ENCODE measurements around the gene FAM53B.

The FAM53B gene

GRCh38 chr10:124598196-124598595 lies 146.0 kb downstream of the FAM53B start:
- TF ChIP-seq, protein P1, sequence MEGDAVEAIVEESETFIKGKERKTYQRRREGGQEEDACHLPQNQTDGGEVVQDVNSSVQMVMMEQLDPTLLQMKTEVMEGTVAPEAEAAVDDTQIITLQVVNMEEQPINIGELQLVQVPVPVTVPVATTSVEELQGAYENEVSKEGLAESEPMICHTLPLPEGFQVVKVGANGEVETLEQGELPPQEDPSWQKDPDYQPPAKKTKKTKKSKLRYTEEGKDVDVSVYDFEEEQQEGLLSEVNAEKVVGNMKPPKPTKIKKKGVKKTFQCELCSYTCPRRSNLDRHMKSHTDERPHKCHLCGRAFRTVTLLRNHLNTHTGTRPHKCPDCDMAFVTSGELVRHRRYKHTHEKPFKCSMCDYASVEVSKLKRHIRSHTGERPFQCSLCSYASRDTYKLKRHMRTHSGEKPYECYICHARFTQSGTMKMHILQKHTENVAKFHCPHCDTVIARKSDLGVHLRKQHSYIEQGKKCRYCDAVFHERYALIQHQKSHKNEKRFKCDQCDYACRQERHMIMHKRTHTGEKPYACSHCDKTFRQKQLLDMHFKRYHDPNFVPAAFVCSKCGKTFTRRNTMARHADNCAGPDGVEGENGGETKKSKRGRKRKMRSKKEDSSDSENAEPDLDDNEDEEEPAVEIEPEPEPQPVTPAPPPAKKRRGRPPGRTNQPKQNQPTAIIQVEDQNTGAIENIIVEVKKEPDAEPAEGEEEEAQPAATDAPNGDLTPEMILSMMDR (conservative IDR thresholded peaks at IDR 0.05; ENCODE audit: low read depth, low read length), result no peak
- no peak overlapping the region for H2AFZ ChIP-seq (ENCODE audit: low read depth)
- no peak overlapping the region for H3K27ac ChIP-seq
- no peaks in the 10 kb centered on the region for H3K27me3 ChIP-seq (ENCODE audit: insufficient read depth, low read depth)
- no peaks in the 10 kb centered on the region for H3K79me2 ChIP-seq (ENCODE audit: insufficient read depth, low read depth)
- H3K4me3 ChIP-seq (IDR thresholded peaks at IDR 0.05; ENCODE audit: insufficient read depth, low read depth, low read length), result no peak overlapping the region
- H3K9ac ChIP-seq, result no peak overlapping the region
- H3K4me1 ChIP-seq (ENCODE audit: low read depth, poor library complexity, severe bottlenecking), result no peaks in the 10 kb centered on the region
- H4K20me1 ChIP-seq (ENCODE audit: insufficient read depth), result no peaks in the 10 kb centered on the region
- no peak overlapping the region for H3K4me2 ChIP-seq
- H3K36me3 ChIP-seq (ENCODE audit: insufficient read depth), result no peaks in the 10 kb centered on the region

GRCh38 chr10:124597846-124598165 lies 146.4 kb downstream of the FAM53B start:
- no peak overlapping the region for H3K9ac ChIP-seq
- no peaks in the 10 kb centered on the region for H3K79me2 ChIP-seq (ENCODE audit: insufficient read depth, low read depth)
- no peak overlapping the region for H3K4me3 ChIP-seq (IDR thresholded peaks at IDR 0.05; ENCODE audit: insufficient read depth, low read depth, low read length)
- no peak overlapping the region for H3K4me2 ChIP-seq
- no peak overlapping the region for H3K27ac ChIP-seq
- no peak overlapping the region for H2AFZ ChIP-seq (ENCODE audit: low read depth)
- H3K27me3 ChIP-seq (ENCODE audit: insufficient read depth, low read depth), result no peaks in the 10 kb centered on the region
- H3K36me3 ChIP-seq (ENCODE audit: insufficient read depth), result no peaks in the 10 kb centered on the region
- no peaks in the 10 kb centered on the region for H4K20me1 ChIP-seq (ENCODE audit: insufficient read depth)
- no peaks in the 10 kb centered on the region for H3K4me1 ChIP-seq (ENCODE audit: low read depth, poor library complexity, severe bottlenecking)
- TF ChIP-seq, protein P1 (conservative IDR thresholded peaks at IDR 0.05; ENCODE audit: low read depth, low read length), result no peak

- Histone ChIP-seq H3K79me2 (ENCODE audit: insufficient read depth, low read depth) (no peaks in the 10 kb centered on the region), H3K9ac (no peak overlapping the region), H3K4me1 (ENCODE audit: low read depth, poor library complexity, severe bottlenecking) (no peaks in the 10 kb centered on the region), H2AFZ (ENCODE audit: low read depth) (no peak overlapping the region), H3K27me3 (ENCODE audit: insufficient read depth, low read depth) (no peaks in the 10 kb centered on the region), H3K27ac (no peak overlapping the region), H3K36me3 (ENCODE audit: insufficient read depth) (no peaks in the 10 kb centered on the region), H3K4me2 (no peak overlapping the region), H4K20me1 (ENCODE audit: insufficient read depth) (no peaks in the 10 kb centered on the region), H3K4me3 (IDR thresholded peaks at IDR 0.05; ENCODE audit: insufficient read depth, low read depth, low read length) (no peak overlapping the region)
- TF ChIP-seq, protein P1 (conservative IDR thresholded peaks at IDR 0.05; ENCODE audit: low read depth, low read length), result no peak
These were observed 147.0 kb downstream of the FAM53B start for GRCh38 chr10:124596962-124597845.

DNA sequence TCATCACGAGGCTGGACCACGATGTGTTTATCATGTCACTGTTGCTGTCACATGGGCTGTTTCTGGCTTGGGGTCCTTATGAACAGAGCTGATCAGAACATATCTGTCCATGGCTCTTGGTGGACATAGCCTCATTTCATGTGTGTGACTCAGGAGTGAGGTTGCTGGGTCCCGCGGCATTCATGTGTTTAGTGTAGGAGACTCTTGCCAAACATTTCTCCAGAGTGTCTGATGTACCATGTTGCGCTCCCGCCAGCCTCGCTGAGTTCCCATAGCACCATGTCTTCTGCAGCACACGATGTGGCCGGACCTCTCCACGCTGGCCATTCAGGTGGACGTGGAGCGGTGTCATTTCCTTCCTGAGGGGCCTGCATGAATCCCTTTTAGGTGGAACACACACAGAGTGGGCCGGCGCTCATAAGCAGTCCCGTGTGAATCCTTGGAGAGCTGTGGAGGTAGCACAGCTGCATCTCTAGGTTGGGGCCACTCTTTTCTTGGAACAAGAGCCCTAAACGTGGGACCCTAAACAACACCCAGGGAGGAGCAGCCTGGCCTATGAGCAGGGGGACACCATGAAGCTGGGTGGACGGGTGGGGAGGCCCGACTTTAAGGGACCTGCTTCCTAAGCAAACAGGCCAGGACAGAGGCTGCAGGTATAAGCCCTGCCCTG lies 147.9 kb downstream of the FAM53B start:
- H3K4me2 ChIP-seq, result no peak overlapping the region
- no peaks in the 10 kb centered on the region for H3K79me2 ChIP-seq (ENCODE audit: insufficient read depth, low read depth)
- H3K4me1 ChIP-seq (ENCODE audit: low read depth, poor library complexity, severe bottlenecking), result no peaks in the 10 kb centered on the region
- no peak overlapping the region for H3K4me3 ChIP-seq (IDR thresholded peaks at IDR 0.05; ENCODE audit: insufficient read depth, low read depth, low read length)
- H3K36me3 ChIP-seq (ENCODE audit: insufficient read depth), result no peaks in the 10 kb centered on the region
- no peak overlapping the region for H3K27ac ChIP-seq
- H4K20me1 ChIP-seq (ENCODE audit: insufficient read depth), result no peaks in the 10 kb centered on the region
- TF ChIP-seq, protein P1 (conservative IDR thresholded peaks at IDR 0.05; ENCODE audit: low read depth, low read length), result no peak
- no peak overlapping the region for H2AFZ ChIP-seq (ENCODE audit: low read depth)
- H3K9ac ChIP-seq, result no peak overlapping the region
- H3K27me3 ChIP-seq (ENCODE audit: insufficient read depth, low read depth), result no peaks in the 10 kb centered on the region
